ENCODE data around the gene GPX2.

The GPX2 gene

GRCh38 chr14:64944041-64944440 is 1.5 kb upstream of the GPX2 start:
- Histone ChIP-seq H3K4me2 (ENCODE audit: low read length) (no peak overlapping the region), H2AFZ (ENCODE audit: low read length) (no peak overlapping the region), H3K36me3 (ENCODE audit: insufficient read depth, low read length) (peaks cover 20% of the 10 kb centered on the region; the same call in 1 of the 2 replicates), H3K27ac (ENCODE audit: low read depth, low read length, poor library complexity, severe bottlenecking) (no peak overlapping the region), H3K27me3 (ENCODE audit: insufficient read depth, low read length) (no peaks in the 10 kb centered on the region), H3F3A (ENCODE audit: insufficient read depth, low read length) (no peaks in the 10 kb centered on the region), H3K79me2 (ENCODE audit: insufficient read depth, low read length) (no peaks in the 10 kb centered on the region), H3K9me3 (ENCODE audit: low read length) (no peaks in the 10 kb centered on the region), H3K4me3 (ENCODE audit: low read depth, low read length, poor library complexity, severe bottlenecking) (no peak overlapping the region), H3K4me1 (ENCODE audit: insufficient read depth, low read length, severe bottlenecking) (no peaks in the 10 kb centered on the region), H4K20me1 (ENCODE audit: insufficient read depth, low read length) (no peaks in the 10 kb centered on the region), H3K9me2 (ENCODE audit: low read depth, low read length) (no peaks in the 10 kb centered on the region), H3K9ac (ENCODE audit: low read length) (no peak overlapping the region)
- no peak for TF ChIP-seq EZH2 (IDR thresholded peaks at IDR 0.05; ENCODE audit: borderline replicate concordance, low read length)

GRCh38 chr14:64943556-64943955 is 1.0 kb upstream of the GPX2 start:
- Histone ChIP-seq H3F3A (ENCODE audit: insufficient read depth, low read length) (no peaks in the 10 kb centered on the region), H3K79me2 (ENCODE audit: insufficient read depth, low read length) (no peaks in the 10 kb centered on the region), H3K9ac (ENCODE audit: low read length) (no peak overlapping the region), H2AFZ (ENCODE audit: low read length) (no peak overlapping the region), H3K27ac (ENCODE audit: low read depth, low read length, poor library complexity, severe bottlenecking) (no peak overlapping the region), H3K4me1 (ENCODE audit: insufficient read depth, low read length, severe bottlenecking) (no peaks in the 10 kb centered on the region), H3K4me2 (ENCODE audit: low read length) (no peak overlapping the region), H3K9me2 (ENCODE audit: low read depth, low read length) (no peaks in the 10 kb centered on the region), H3K4me3 (ENCODE audit: low read depth, low read length, poor library complexity, severe bottlenecking) (no peak overlapping the region), H3K36me3 (ENCODE audit: insufficient read depth, low read length) (peaks cover 22% of the 10 kb centered on the region; the same call in 1 of the 2 replicates), H3K9me3 (ENCODE audit: low read length) (no peaks in the 10 kb centered on the region), H3K27me3 (ENCODE audit: insufficient read depth, low read length) (no peaks in the 10 kb centered on the region), H4K20me1 (ENCODE audit: insufficient read depth, low read length) (no peaks in the 10 kb centered on the region)
- no peak for TF ChIP-seq CTCF (IDR thresholded peaks at IDR 0.05; ENCODE audit: low read length)
- no peak for TF ChIP-seq EZH2 (IDR thresholded peaks at IDR 0.05; ENCODE audit: borderline replicate concordance, low read length)

GRCh38 chr14:64940336-64940910 is 2.1 kb downstream of the GPX2 start:
- Histone ChIP-seq H3K4me1 (ENCODE audit: insufficient read depth, low read length, severe bottlenecking) (no peaks in the 10 kb centered on the region), H3K4me2 (ENCODE audit: low read length) (no peak overlapping the region), H3K4me3 (ENCODE audit: low read depth, low read length, poor library complexity, severe bottlenecking) (no peak overlapping the region), H3K36me3 (ENCODE audit: insufficient read depth, low read length) (peaks cover 34% of the 10 kb centered on the region; the same call in 1 of the 2 replicates), H3K79me2 (ENCODE audit: insufficient read depth, low read length) (no peaks in the 10 kb centered on the region), H3F3A (ENCODE audit: insufficient read depth, low read length) (no peaks in the 10 kb centered on the region), H3K9me3 (ENCODE audit: low read length) (no peaks in the 10 kb centered on the region), H3K9ac (ENCODE audit: low read length) (no peak overlapping the region), H2AFZ (ENCODE audit: low read length) (no peak overlapping the region), H4K20me1 (ENCODE audit: insufficient read depth, low read length) (no peaks in the 10 kb centered on the region), H3K9me2 (ENCODE audit: low read depth, low read length) (no peaks in the 10 kb centered on the region), H3K27ac (ENCODE audit: low read depth, low read length, poor library complexity, severe bottlenecking) (no peak overlapping the region), H3K27me3 (ENCODE audit: insufficient read depth, low read length) (no peaks in the 10 kb centered on the region)
- no peak for TF ChIP-seq CTCF (IDR thresholded peaks at IDR 0.05; ENCODE audit: low read length)
- no peak for TF ChIP-seq EZH2 (IDR thresholded peaks at IDR 0.05; ENCODE audit: borderline replicate concordance, low read length)

- Histone ChIP-seq H3K27ac (ENCODE audit: low read depth, low read length, poor library complexity, severe bottlenecking) (no peak overlapping the region), H3K9me3 (ENCODE audit: low read length) (no peaks in the 10 kb centered on the region), H2AFZ (ENCODE audit: low read length) (no peak overlapping the region), H3F3A (ENCODE audit: insufficient read depth, low read length) (no peaks in the 10 kb centered on the region), H3K36me3 (ENCODE audit: insufficient read depth, low read length) (peaks cover 38% of the 10 kb centered on the region; the same call in 1 of the 2 replicates), H3K27me3 (ENCODE audit: insufficient read depth, low read length) (no peaks in the 10 kb centered on the region), H3K9ac (ENCODE audit: low read length) (no peak overlapping the region), H3K79me2 (ENCODE audit: insufficient read depth, low read length) (no peaks in the 10 kb centered on the region), H3K4me3 (ENCODE audit: low read depth, low read length, poor library complexity, severe bottlenecking) (no peak overlapping the region), H3K4me1 (ENCODE audit: insufficient read depth, low read length, severe bottlenecking) (no peaks in the 10 kb centered on the region), H4K20me1 (ENCODE audit: insufficient read depth, low read length) (no peaks in the 10 kb centered on the region), H3K9me2 (ENCODE audit: low read depth, low read length) (no peaks in the 10 kb centered on the region), H3K4me2 (ENCODE audit: low read length) (no peak overlapping the region)
- TF ChIP-seq CTCF (IDR thresholded peaks at IDR 0.05; ENCODE audit: low read length) (no peak), EZH2 (IDR thresholded peaks at IDR 0.05; ENCODE audit: borderline replicate concordance, low read length) (no peak)
These were observed 2.7 kb downstream of the GPX2 start for GRCh38 chr14:64939817-64940190.

Measured in OCI-LY1 (cell line).